ENCODE data around the gene EVX2. TPM values are rescaled to one million over a fixed set of nuclear protein-coding genes. Genes with fewer than 3 reads are reported as not detected.
A peak's percentile ranks its signal among the peaks of the same experiment; 100 is the strongest.

The EVX2 gene
- total RNA-seq, 2 experiments from 2014 or later: not detected

DNA sequence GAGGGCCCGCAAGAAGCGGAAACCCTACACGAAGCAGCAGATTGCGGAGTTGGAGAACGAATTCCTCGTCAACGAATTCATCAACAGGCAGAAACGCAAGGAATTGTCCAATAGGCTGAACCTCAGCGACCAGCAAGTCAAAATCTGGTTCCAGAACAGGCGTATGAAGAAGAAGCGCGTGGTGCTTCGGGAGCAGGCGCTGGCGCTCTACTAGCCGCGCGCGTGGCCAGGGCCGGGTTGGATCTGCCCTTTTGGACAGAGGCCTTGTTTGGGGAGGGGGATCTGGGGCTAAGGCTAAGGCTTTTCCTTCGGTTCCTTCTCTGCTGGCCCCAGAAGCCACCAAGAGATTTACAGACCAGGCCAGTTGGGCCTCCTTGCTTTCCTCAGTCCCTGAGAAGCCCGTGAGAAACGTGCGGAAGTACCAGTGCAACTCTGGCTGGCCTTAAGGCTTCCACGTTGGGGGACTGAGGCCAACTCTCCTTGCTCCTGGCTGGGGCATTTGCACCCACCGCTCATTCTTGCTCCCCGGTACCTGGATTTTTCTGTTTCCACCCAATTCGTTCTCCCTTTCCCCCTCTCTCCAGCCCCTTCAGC lies 16.9 kb upstream of the EVX2 start:
- ATAC-seq (ENCODE audit: poor library complexity): no peak
- peaks cover 43% of the 10 kb centered on the region for H3K4me1 Mint-ChIP-seq (ENCODE audit: low read depth)
- H3K9me3 ChIP-seq (ENCODE audit: control insufficient read depth in 1 of 2, insufficient read depth in 1 of 2, low read length in 2 of 2): peaks cover 0 to 54% of the 10 kb centered on the region in 2 experiments
- H3K4me3 ChIP-seq (ENCODE audit: low read length): no peak overlapping the region
- no peaks in the 10 kb centered on the region for H3K9me3 Mint-ChIP-seq
- peaks cover 42% of the 10 kb centered on the region for H3K4me1 ChIP-seq (ENCODE audit: insufficient read depth, low read length)
- TF ChIP-seq, protein P1, sequence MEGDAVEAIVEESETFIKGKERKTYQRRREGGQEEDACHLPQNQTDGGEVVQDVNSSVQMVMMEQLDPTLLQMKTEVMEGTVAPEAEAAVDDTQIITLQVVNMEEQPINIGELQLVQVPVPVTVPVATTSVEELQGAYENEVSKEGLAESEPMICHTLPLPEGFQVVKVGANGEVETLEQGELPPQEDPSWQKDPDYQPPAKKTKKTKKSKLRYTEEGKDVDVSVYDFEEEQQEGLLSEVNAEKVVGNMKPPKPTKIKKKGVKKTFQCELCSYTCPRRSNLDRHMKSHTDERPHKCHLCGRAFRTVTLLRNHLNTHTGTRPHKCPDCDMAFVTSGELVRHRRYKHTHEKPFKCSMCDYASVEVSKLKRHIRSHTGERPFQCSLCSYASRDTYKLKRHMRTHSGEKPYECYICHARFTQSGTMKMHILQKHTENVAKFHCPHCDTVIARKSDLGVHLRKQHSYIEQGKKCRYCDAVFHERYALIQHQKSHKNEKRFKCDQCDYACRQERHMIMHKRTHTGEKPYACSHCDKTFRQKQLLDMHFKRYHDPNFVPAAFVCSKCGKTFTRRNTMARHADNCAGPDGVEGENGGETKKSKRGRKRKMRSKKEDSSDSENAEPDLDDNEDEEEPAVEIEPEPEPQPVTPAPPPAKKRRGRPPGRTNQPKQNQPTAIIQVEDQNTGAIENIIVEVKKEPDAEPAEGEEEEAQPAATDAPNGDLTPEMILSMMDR (IDR thresholded peaks at IDR 0.05): no peak
- POLR2A ChIA-PET: no interaction called here
- peaks cover 97 to 99% of the 10 kb centered on the region in 2 experiments for H3K27me3 ChIP-seq (ENCODE audit: control insufficient read depth in 1 of 2, insufficient read depth in 2 of 2, low read length in 2 of 2)
- intact Hi-C loops (cut with DNase I, micrococcal nuclease): no loop called here
- peaks cover 96% of the 10 kb centered on the region for H3K27me3 Mint-ChIP-seq
- no peak overlapping the region for H3K4me3 Mint-ChIP-seq
- H3K36me3 Mint-ChIP-seq (ENCODE audit: low read depth): no peaks in the 10 kb centered on the region
- H3K27ac ChIP-seq (ENCODE audit: low read depth in 1 of 2, low read length in 2 of 2): no peak overlapping the region
- DNase-seq: peak in 2 of 14 experiments; percentile 0 to 25
- H3K36me3 ChIP-seq (ENCODE audit: insufficient read depth, low read length): no peaks in the 10 kb centered on the region
- H3K27ac Mint-ChIP-seq: no peak overlapping the region
- CTCF ChIA-PET: no interaction called here

DNA sequence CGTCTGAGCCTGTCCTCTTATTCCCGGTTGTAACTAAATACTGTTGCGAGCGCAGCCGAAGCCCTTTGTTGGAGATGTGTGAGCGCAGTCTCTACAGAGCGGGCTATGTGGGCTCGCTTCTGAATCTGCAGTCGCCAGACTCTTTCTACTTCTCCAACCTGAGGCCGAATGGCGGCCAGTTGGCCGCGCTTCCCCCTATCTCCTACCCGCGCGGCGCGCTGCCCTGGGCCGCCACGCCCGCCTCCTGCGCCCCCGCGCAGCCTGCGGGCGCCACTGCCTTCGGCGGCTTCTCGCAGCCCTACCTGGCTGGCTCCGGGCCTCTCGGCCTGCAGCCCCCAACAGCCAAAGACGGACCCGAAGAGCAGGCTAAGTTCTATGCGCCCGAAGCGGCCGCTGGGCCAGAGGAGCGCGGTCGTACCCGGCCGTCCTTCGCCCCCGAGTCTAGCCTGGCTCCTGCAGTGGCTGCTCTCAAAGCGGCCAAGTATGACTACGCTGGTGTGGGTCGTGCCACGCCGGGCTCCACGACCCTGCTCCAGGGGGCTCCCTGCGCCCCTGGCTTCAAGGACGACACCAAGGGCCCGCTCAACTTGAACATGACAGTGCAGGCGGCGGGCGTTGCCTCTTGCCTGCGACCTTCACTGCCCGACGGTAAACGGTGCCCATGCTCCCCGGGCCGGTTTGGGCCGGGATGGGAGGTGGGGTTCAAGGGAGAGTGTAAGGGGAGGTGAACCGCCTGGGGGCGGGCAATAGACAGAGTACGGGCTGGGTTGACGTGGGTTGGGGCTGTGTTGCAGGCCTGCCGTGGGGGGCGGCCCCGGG lies 16.2 kb upstream of the EVX2 start, which contains the start of gene HOXD12:
TSS of gene HOXD12 (plus strand) at position 68 of the 819 bp plus-strand sequence. CDS start at position 75, 7 bp downstream.
- ChIA-PET POLR2A (no interaction called here), CTCF (no interaction called here)
- H3K27me3 Mint-ChIP-seq: peaks cover 96% of the 10 kb centered on the region
- Histone ChIP-seq H3K4me1 (ENCODE audit: insufficient read depth, low read length) (peaks cover 39% of the 10 kb centered on the region), H3K27me3 (ENCODE audit: control insufficient read depth in 1 of 2, insufficient read depth in 2 of 2, low read length in 2 of 2) (peaks cover 97 to 99% of the 10 kb centered on the region in 2 experiments), H3K9me3 (ENCODE audit: control insufficient read depth in 1 of 2, insufficient read depth in 1 of 2, low read length in 2 of 2) (peaks cover 6 to 47% of the 10 kb centered on the region in 2 experiments), H3K27ac (ENCODE audit: low read depth in 1 of 2, low read length in 2 of 2) (no peak within 1 kb of the TSS), H3K36me3 (ENCODE audit: insufficient read depth, low read length) (no peaks in the 10 kb centered on the region), H3K4me3 (ENCODE audit: low read length) (no peak within 1 kb of the TSS)
- H3K36me3 Mint-ChIP-seq (ENCODE audit: low read depth): no peaks in the 10 kb centered on the region
- DNase-seq: peak in 2 of 14 experiments; percentile 1 to 30
- TF ChIP-seq, protein P1 (IDR thresholded peaks at IDR 0.05): no peak
- intact Hi-C loops (cut with DNase I, micrococcal nuclease): loop anchor here (5.0 to 10.0 kb wide), 5 partner anchors 733 to 1405 kb away; no protein-coding TSS in a partner anchor
- H3K4me1 Mint-ChIP-seq (ENCODE audit: low read depth): peaks cover 39% of the 10 kb centered on the region
- H3K9me3 Mint-ChIP-seq: no peaks in the 10 kb centered on the region
- H3K27ac Mint-ChIP-seq: no peak within 1 kb of the TSS
- peak within 1 kb of the TSS; percentile 20 for H3K4me3 Mint-ChIP-seq
- ATAC-seq (ENCODE audit: poor library complexity): no peak

DNA sequence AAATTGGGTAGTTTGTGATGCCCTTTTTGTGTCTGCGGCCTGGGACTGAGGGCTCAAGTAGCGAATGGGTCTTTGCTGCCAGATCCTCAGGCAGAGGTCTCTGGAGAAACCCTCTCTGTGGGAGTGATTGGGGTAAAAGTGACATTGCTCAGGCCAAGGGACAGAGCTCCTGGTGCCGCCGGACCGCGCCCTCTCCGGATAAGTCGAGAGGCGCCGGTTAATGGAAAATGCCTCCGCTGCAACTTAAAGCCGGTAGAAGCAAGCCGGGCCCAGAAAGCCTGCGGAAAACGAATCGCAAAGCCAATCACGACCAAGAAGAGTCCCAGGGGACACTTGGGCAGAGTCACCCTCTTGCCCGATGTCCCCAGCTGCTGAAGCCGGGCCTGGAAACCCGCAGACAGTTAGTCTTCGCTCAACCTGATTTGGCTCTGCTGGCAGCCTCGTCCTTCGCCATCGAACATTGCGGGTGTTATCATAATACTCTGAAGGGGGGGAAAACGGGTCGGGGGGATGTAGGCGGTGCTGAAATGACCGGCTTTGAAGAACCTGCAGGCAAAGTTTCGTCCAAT lies 15.5 kb upstream of the EVX2 start:
- Histone ChIP-seq H3K4me3 (ENCODE audit: low read length) (no peak overlapping the region), H3K9me3 (ENCODE audit: control insufficient read depth in 1 of 2, insufficient read depth in 1 of 2, low read length in 2 of 2) (peaks cover 7 to 40% of the 10 kb centered on the region in 2 experiments), H3K27me3 (ENCODE audit: control insufficient read depth in 1 of 2, insufficient read depth in 2 of 2, low read length in 2 of 2) (peaks cover 97 to 99% of the 10 kb centered on the region in 2 experiments), H3K27ac (ENCODE audit: low read depth in 1 of 2, low read length in 2 of 2) (no peak overlapping the region), H3K4me1 (ENCODE audit: insufficient read depth, low read length) (peaks cover 33% of the 10 kb centered on the region), H3K36me3 (ENCODE audit: insufficient read depth, low read length) (no peaks in the 10 kb centered on the region)
- TF ChIP-seq, protein P1 (IDR thresholded peaks at IDR 0.05): no peak
- no peaks in the 10 kb centered on the region for H3K9me3 Mint-ChIP-seq
- peaks cover 34% of the 10 kb centered on the region for H3K4me1 Mint-ChIP-seq (ENCODE audit: low read depth)
- no peak overlapping the region for H3K27ac Mint-ChIP-seq
- ATAC-seq (ENCODE audit: poor library complexity) (no peak), DNase-seq (peak in 2 of 14 experiments; percentile 0 to 28)
- H3K36me3 Mint-ChIP-seq (ENCODE audit: low read depth): no peaks in the 10 kb centered on the region
- CTCF ChIA-PET: no interaction called here
- intact Hi-C loops (cut with DNase I, micrococcal nuclease): loop anchor here (5.0 to 10.0 kb wide), 5 partner anchors 732 to 1404 kb away; no protein-coding TSS in a partner anchor
- peaks cover 96% of the 10 kb centered on the region for H3K27me3 Mint-ChIP-seq
- H3K4me3 Mint-ChIP-seq: peak overlapping the region; percentile 20
- POLR2A ChIA-PET: interaction anchor here (1.4 kb wide), 1 partner anchor 12 kb away, joined by 3 read pairs; no protein-coding TSS in a partner anchor
